Measurements from ENCODE around the gene SPTB.

Gene SPTB

DNA sequence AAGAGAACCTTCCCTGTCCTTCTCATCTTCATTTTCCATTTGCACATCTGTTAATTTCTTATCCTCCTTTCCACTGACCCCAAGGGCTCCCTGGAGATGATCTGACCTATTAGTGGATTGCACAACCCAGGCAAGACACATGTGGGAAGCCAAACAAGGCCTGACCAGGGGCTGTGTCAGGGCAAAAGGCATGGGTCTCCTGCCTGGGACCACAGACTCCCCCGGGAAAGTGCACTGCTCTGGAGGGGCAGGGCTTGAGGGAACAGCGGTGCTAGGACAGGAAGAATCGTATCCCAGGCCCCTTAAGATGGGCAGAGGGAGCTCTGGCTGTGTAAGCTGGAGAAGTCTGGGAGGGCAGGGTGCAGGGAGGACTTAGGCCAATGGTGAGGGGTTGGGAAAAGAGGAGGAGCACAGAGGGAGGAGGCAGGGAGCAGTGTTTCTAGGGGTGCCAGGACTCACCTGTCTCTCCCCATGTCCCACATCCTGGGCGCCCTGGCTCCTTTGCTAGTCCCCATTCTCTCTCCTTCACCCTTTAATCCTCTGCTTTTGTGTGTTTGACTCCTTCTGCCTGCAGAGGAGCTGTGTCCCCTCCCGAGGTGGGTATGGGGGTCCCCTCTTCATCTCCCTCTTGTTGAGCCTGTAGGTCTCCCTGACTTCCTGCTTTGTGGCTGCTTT lies 150.2 kb downstream of the SPTB start:
- no peak for DNase-seq (ENCODE audit: low spot score)

DNA sequence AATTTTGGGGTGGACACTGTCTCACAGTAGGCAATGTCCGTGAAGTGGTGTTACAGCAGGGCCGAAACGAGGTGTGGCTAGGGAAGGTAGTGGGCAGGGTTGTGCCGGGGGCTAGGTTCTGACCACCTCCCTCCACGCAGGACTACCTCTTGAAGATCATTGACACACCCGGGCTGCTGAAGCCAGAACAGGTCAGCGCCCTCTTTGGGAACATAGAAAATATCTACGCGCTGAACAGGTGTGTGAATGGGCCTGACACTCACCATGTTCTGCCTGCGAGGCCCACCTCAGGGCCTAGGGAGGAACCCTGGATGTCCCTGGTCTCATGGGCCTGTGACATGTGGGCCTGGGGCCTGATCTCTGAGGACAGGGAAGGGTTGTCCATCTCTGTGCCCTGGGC lies 150.9 kb downstream of the SPTB start:
- no peak for DNase-seq (ENCODE audit: low spot score)

GRCh38 chr14:64728106-64728505 lies 151.6 kb downstream of the SPTB start:
- DNase-seq (ENCODE audit: low spot score) = no peak

GRCh38 chr14:64727551-64728071 lies 152.1 kb downstream of the SPTB start:
- DNase-seq (ENCODE audit: low spot score) = no peak

GRCh38 chr14:64726585-64726890 lies 153.2 kb downstream of the SPTB start:
- no peak for DNase-seq (ENCODE audit: low spot score)

- no peak for DNase-seq (ENCODE audit: low spot score)
Measured at GRCh38 chr14:64725879-64726584, 153.7 kb downstream of the SPTB start.

DNA sequence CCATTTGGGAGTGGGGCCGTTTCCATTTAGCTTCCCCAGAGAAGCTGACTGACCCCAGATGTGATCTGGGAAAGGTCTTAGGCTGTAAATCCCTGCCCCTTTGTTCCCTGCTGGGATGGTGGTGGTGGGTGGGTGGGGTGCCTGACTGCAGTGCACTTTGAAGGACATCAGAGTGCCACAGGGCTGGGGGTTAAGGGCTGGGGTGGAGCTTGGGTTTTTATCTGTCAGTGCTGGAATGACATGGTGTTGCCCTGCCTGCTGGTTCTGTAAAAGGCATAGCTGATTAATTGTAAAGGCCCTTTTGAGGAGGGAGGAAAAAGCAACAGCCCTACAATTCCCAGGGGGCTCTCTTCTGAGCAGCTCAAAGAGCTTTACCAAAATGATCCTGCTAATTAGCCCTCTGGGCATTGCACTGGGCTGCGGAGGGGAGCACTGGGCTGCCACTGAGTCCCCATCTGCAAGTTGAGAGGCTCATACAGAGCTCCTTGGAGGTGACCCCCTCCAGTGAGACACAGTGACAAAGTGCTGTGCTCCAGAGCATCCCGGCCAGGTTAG lies 154.4 kb downstream of the SPTB start:
- DNase-seq (ENCODE audit: low spot score) = no peak

GRCh38 chr14:64724578-64724930 lies 155.2 kb downstream of the SPTB start:
- DNase-seq (ENCODE audit: low spot score) = no peak

DNA sequence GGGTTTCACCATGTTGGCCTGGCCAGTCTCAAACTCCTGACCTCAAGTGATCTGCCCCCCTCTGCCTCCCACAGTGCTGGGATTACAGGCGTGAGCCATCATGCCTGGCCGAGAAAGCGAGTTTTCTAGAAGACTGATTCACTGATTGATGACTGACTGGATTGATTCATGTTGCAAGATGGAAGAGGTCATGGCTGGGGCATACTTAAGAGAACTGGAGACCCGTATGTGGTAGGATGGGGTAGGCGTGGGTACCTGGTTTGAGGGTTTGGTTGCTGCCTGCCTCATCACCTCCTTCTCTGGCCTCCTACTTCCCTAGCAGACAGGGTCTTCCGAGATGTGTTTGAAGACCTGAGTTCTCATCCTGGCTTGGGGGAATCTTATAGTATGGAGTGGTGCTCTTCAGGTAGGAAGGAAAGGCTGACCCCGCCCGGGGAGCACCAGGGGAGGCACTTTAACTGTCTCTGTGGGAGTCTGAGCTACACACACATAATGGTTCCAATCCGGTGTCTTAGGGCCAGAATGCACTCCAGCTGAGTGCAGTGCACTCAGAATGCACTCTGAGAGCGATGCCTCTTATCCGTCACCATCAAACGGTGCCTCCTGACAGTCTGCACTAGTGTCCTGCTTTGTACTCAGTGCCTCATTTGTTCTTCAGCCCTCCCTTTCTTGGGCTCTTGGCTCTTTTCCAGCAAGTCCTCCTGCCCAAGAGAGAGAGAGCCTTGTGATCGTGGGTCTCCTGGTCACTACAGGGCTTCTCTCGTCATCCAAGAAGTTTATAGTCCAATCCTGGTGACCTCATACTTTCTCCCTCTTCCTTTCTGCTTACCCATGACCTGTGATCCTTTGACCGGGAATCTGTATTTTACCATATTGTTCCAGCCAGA lies 155.8 kb downstream of the SPTB start:
- no peak for DNase-seq (ENCODE audit: low spot score)

GRCh38 chr14:64722842-64723447 lies 156.8 kb downstream of the SPTB start:
- no peak for DNase-seq (ENCODE audit: low spot score)

- DNase-seq (ENCODE audit: low spot score) = no peak
Measured at GRCh38 chr14:64721899-64722298, 157.8 kb downstream of the SPTB start.

DNA sequence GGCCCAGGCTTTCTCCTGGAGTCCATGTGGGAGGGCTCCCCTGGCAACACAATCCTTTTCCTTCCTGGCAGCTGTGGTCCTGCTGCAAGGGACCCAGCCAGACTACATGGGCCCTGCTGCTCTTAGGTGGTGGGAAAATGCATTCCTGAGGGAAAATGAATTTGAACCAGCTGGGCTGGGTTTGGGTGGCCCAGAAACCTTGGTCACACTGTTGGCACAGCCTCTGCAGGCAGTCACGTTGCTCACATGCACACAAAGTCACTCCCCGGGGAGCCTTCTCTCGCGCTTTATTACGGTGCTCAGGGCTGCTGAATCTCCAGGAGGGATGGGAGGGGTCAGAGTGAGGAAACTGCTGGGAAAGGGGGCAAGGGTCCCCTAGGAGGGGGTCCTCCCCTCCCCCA lies 158.3 kb downstream of the SPTB start:
- DNase-seq (ENCODE audit: low spot score) = no peak

- DNase-seq (ENCODE audit: low spot score) = no peak
Measured at GRCh38 chr14:64720131-64720576, 159.6 kb downstream of the SPTB start.

DNA sequence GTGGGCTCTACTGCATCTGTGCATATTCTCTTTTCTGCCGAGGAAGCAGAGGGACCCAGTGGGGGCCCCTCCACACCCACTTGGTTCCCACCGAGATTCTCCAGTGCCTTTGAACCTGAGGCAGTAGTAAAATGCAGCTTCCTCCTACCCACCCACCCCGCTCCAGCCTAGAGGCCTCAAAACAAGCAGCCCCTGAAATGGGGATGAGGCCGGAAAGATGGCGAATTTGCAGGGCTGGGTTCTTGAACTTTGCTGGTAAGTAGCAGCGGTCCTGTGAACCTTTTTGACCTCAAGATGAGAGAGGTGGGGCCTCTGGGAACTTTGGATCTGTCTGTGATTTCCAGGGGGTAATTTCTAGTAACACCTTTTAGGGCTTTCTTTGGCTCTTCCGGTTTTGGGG lies 160.1 kb downstream of the SPTB start:
- DNase-seq (ENCODE audit: low spot score) = no peak

- DNase-seq (ENCODE audit: low spot score) = no peak
Measured at GRCh38 chr14:64718762-64719161, 160.9 kb downstream of the SPTB start.

DNA sequence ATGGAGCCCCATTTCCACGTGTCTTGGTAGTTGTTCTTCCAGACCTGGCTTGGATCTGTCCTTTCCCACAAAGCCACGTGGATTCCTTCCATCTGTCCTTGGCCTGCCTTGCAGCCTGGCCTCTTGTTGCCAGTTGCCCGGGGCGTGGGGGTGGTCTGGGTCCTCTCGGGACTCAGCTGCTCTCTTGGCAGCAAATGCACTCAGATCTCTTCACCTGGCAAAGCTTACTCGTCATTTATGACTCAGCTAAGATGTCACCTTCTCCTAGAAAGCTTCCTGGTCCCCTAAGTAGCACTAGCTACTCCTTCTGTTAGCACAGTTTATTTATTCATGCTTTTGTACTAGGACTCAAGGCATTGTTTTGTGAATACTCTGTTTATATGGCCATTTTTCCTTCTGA lies 161.8 kb downstream of the SPTB start:
- DNase-seq (ENCODE audit: low spot score) = peak; percentile 60

GRCh38 chr14:64715628-64716412 lies 163.9 kb downstream of the SPTB start:
- DNase-seq (ENCODE audit: low spot score) = no peak

DNA sequence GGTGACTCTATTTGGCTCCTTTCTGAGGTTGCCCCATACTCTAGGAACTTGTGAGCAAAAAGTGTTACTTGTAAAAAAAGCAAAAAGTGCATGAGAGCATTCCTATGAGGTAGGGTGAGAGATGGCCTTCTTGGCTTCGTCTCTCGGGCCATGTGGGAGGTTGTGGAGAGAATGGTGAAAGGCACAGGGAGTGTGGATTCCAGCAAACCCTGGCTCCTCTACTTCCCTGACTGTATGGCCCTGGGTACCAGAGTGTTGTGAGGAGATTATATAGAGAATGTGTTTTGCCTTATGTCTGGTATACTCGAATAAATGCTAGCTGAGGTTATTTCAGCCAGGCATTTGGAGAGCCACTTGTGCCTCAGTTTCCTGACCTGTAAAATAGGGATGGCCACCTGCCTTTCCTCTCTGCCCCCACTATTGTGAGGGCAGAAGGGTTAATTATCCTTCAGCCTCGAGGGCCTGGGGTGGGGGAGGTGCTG lies 164.5 kb downstream of the SPTB start:
- no peak for DNase-seq (ENCODE audit: low spot score)

GRCh38 chr14:64714432-64715025 lies 165.2 kb downstream of the SPTB start:
- no peak for DNase-seq (ENCODE audit: low spot score)

DNA sequence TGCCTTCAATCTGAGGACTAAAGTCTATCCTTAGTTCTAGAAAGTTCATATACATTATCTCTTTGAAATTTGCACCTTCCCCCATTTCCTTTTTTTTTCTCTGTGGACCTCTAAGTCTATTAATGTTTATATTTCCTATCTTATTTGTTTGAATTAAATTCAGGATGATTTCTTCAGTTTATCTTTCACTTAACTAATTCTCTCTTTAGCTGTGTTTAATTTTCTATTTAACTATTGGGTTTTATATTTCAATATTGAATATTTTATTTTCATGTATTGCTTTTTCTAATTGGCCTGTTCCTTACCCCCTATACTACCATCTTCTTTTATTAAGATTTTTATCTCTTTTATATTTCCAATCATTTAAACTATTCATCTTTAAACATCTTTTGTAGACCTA lies 166.0 kb downstream of the SPTB start:
- DNase-seq (ENCODE audit: low spot score) = no peak

DNA sequence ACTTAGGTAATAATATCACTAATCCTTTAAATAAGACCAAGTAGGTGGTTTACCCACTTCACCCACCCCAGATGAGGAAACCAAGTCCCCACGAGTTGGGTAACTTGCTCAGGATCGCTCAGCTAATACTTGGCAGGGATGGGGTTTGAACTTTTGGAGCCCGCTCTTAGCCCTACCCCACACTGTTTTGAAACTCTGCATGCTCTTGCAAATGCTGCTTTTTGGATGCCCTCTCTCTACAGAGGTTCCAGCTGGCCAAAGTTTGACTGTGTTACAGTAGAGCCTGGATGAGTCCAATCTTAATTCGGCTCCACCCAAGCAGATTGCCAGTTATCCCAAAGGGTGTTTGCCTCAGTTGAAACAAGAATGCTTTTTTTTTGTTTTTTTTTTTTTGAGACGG lies 168.7 kb downstream of the SPTB start:
- DNase-seq (ENCODE audit: low spot score) = no peak
